H9 (cell line): Measurements from ENCODE around the gene PI16. TPM values are rescaled to one million over a fixed set of nuclear protein-coding genes. Genes with fewer than 3 reads are reported as not detected.
A peak's percentile ranks its signal among the peaks of the same experiment; 100 is the strongest.

ENCODE experiments used
- DNase-seq: peaks from one replicate; pipeline ENCODE4 v3.0.0-alpha.2; 2017
- H2AFZ ChIP-seq: one replicate; pipeline ENCODE4 v1.6.1; 2013; ENCODE audit warnings: mild to moderate bottlenecking, low read length, control low read depth, moderate library complexity
- H2AK5ac ChIP-seq: 2 replicates; pipeline ENCODE4 v1.6.1; 2013; ENCODE audit warnings: low read length, control low read depth, mixed read lengths; ENCODE audit not compliant: insufficient read length
- H2BK120ac ChIP-seq: one replicate; pipeline ENCODE4 v1.6.1; 2013; ENCODE audit warnings: low read depth, mild to moderate bottlenecking, low read length, control low read depth, inconsistent platforms; ENCODE audit not compliant: poor library complexity, severe bottlenecking
- H2BK12ac ChIP-seq: 2 replicates; pipeline ENCODE4 v1.6.1; 2013; ENCODE audit warnings: low read length, control low read depth, mixed read lengths, low read depth; ENCODE audit not compliant: insufficient read length
- H2BK15ac ChIP-seq: 2 replicates; pipeline ENCODE4 v1.6.1; 2013; ENCODE audit warnings: low read depth, low read length, control low read depth
- H2BK20ac ChIP-seq: one replicate; pipeline ENCODE4 v1.6.1; 2013; ENCODE audit warnings: low read depth, mild to moderate bottlenecking, low read length, control low read depth, inconsistent platforms; ENCODE audit not compliant: poor library complexity, severe bottlenecking
- H2BK5ac ChIP-seq: 2 replicates; pipeline ENCODE4 v1.6.1; 2013; ENCODE audit warnings: low read length, control low read depth, mixed read lengths; ENCODE audit not compliant: insufficient read length
- H3K14ac ChIP-seq: 2 replicates; pipeline ENCODE4 v1.6.1; 2013; ENCODE audit warnings: low read length, control low read depth; ENCODE audit not compliant: insufficient read depth
- H3K18ac ChIP-seq: 2 replicates; pipeline ENCODE4 v1.6.1; 2013; ENCODE audit warnings: low read depth, mild to moderate bottlenecking, mixed read lengths, low read length, control low read depth; ENCODE audit not compliant: insufficient read length
- H3K23ac ChIP-seq: 2 replicates; pipeline ENCODE4 v1.6.1; 2013; ENCODE audit warnings: low read length, control low read depth, mixed read lengths, low read depth; ENCODE audit not compliant: insufficient read length
- H3K23me2 ChIP-seq: 2 replicates; pipeline ENCODE4 v1.6.1; 2013; ENCODE audit warnings: low read depth, mild to moderate bottlenecking, mixed read lengths, low read length, control low read depth; ENCODE audit not compliant: insufficient read length, poor library complexity, severe bottlenecking
- H3K27ac ChIP-seq: 2 replicates; pipeline ENCODE4 v1.5.1; 2013; ENCODE audit warnings: low read length, control low read depth, mixed read lengths, low read depth; ENCODE audit not compliant: insufficient read length
- H3K27me3 ChIP-seq: 2 replicates; pipeline ENCODE4 v1.6.1; 2013; ENCODE audit warnings: low read length, control low read depth, inconsistent platforms; ENCODE audit not compliant: insufficient read depth
- H3K4ac ChIP-seq: 2 replicates; pipeline ENCODE4 v1.6.1; 2013; ENCODE audit warnings: low read depth, mild to moderate bottlenecking, control low read depth, inconsistent platforms, low read length, moderate library complexity
- H3K4me1 ChIP-seq: 2 replicates; pipeline ENCODE4 v1.6.1; 2013; ENCODE audit warnings: low read length, control low read depth, inconsistent platforms; ENCODE audit not compliant: insufficient read depth
- H3K4me2 ChIP-seq: 2 replicates; pipeline ENCODE4 v1.6.1; 2013; ENCODE audit warnings: low read length, control low read depth, mixed read lengths; ENCODE audit not compliant: insufficient read length, insufficient read depth
- H3K56ac ChIP-seq: 2 replicates; pipeline ENCODE4 v1.6.1; 2013; ENCODE audit warnings: low read depth, mild to moderate bottlenecking, mixed read lengths, low read length, control low read depth; ENCODE audit not compliant: insufficient read length
- H3K79me1 ChIP-seq: 2 replicates; pipeline ENCODE4 v1.6.1; 2013; ENCODE audit warnings: low read depth, mild to moderate bottlenecking, moderate library complexity, low read length, control low read depth, inconsistent platforms; ENCODE audit not compliant: insufficient read depth, poor library complexity, severe bottlenecking
- H3K79me2 ChIP-seq: 2 replicates; pipeline ENCODE4 v1.6.1; 2013; ENCODE audit warnings: low read length, control low read depth, inconsistent platforms; ENCODE audit not compliant: insufficient read depth
- H3K9ac ChIP-seq: 2 replicates; pipeline ENCODE4 v1.6.1; 2013; ENCODE audit warnings: low read length, control low read depth, mixed read lengths; ENCODE audit not compliant: insufficient read length; ENCODE audit errors: extremely low read depth
- H3K9me3 ChIP-seq: one replicate; pipeline ENCODE4 v1.6.1; 2013; ENCODE audit warnings: low read depth, low read length, inconsistent platforms; ENCODE audit not compliant: control insufficient read depth
- H3T11ph ChIP-seq: one replicate; pipeline ENCODE4 v1.6.1; 2013; ENCODE audit warnings: mild to moderate bottlenecking, low read length, control low read depth, inconsistent platforms
- H4K20me1 ChIP-seq: one replicate; pipeline ENCODE4 v1.6.1; 2013; ENCODE audit not compliant: control insufficient read depth, insufficient read length, insufficient read depth
- H4K5ac ChIP-seq: 2 replicates; pipeline ENCODE4 v1.6.1; 2013; ENCODE audit warnings: low read depth, mild to moderate bottlenecking, mixed read lengths, low read length, control low read depth; ENCODE audit not compliant: insufficient read length
- H4K8ac ChIP-seq: replicated peaks from 2 replicates; pipeline ENCODE4 v1.6.1; 2013; ENCODE audit warnings: low read length, control low read depth, mixed read lengths, low read depth; ENCODE audit not compliant: insufficient read length
- H4K91ac ChIP-seq: 2 replicates; pipeline ENCODE4 v1.6.1; 2013; ENCODE audit warnings: low read depth, mild to moderate bottlenecking, moderate library complexity, mixed read lengths, low read length, control low read depth; ENCODE audit not compliant: insufficient read length
- H3K27ac Mint-ChIP-seq, 3 experiments: 2 replicates in 2 of 3; 3 replicates in 1 of 3; pipeline ENCODE4 v1.8.0; 2020 to 2021; ENCODE audit warnings: mixed read lengths in 3 of 3, mild to moderate bottlenecking in 1 of 3, moderate library complexity in 1 of 3
- H3K27me3 Mint-ChIP-seq: 2 replicates; pipeline ENCODE4 v1.8.0; 2021; ENCODE audit warnings: low read depth, mild to moderate bottlenecking, moderate library complexity, mixed read lengths
- H3K36me3 Mint-ChIP-seq, 3 experiments: 2 replicates in 2 of 3; 3 replicates in 1 of 3; pipeline ENCODE4 v1.8.0; 2020 to 2021; ENCODE audit warnings: low read depth in 3 of 3, mixed read lengths in 3 of 3; ENCODE audit not compliant: insufficient read depth in 1 of 3
- H3K4me1 Mint-ChIP-seq, 2 experiments: 2 replicates each; pipeline ENCODE4 v1.8.0; 2020; ENCODE audit warnings: mixed read lengths in 2 of 2
- H3K4me3 Mint-ChIP-seq, 2 experiments: 2 replicates in 1 of 2; 3 replicates in 1 of 2; pipeline ENCODE4 v1.8.0; 2020 to 2021; ENCODE audit warnings: mild to moderate bottlenecking in 2 of 2, mixed read lengths in 2 of 2, moderate library complexity in 1 of 2
- H3K9me3 Mint-ChIP-seq, 2 experiments: 2 replicates in 1 of 2; 3 replicates in 1 of 2; pipeline ENCODE4 v1.8.0; 2020; ENCODE audit warnings: mild to moderate bottlenecking in 2 of 2, mixed read lengths in 2 of 2, moderate library complexity in 1 of 2
- WGBS: extraction: QIAGEN DNeasy Blood & Tissue Kit; methylation state at CpG from one replicate; pipeline ENCODE4 v1.1.7; 2013; ENCODE audit warnings: missing lambda C conversion rate, low lambda C conversion rate, mixed read lengths; ENCODE audit not compliant: insufficient read length; ENCODE audit errors: extremely low coverage; 5-methylcytosine and 5-hydroxymethylcytosine counted together
- total RNA-seq: library from RNA; stranded (reverse); gene quantifications from 2 replicates; pipeline ENCODE4 v1.2.1, GENCODE V29; 2021
- TF ChIP-seq, protein P1 (sequence below): fragments of 200-600 bp; sonication (generic); conservative IDR thresholded peaks from 3 replicates; pipeline ENCODE4 v1.8.0; 2021; ENCODE audit warnings: antibody characterized with exemption, mild to moderate bottlenecking

PI16 gene
- total RNA-seq, 1 experiment from 2014 or later: not detected

DNA sequence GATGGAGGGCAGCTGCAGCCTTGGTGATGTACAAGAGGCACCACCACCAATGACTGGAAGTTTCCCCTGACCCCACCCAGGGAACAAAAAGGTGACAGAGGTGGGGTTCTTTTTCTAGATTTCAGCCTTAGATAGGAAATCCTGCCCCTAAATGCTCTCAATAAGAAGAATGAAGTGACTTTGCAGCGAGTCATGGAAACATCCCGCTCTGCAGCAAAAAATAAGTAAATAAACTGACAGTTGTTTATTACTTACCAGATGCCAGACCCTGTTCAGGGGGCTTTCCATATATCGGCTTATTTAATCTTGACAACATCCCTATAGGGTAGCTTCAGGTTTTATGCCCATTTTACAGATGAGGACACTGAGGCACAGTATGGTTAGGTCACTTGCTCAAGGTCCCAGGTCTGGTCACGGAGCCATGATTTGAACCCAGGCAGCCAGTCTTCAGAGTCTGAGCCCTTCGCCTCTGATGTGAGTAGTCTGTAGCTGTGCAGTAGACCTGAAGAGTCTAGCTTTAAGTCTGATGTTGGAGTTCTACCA is 49.6 kb upstream of the PI16 start:
- H2AK5ac ChIP-seq: no peak overlapping the region
- H3K14ac ChIP-seq: no peak overlapping the region
- no peaks in the 10 kb centered on the region for H3K79me1 ChIP-seq
- peak overlapping the region; percentile 32 for H2BK20ac ChIP-seq
- H3K4me1 ChIP-seq: peaks cover 2% of the 10 kb centered on the region; the same call in 1 of the 2 replicates
- no peak overlapping the region for H3K18ac ChIP-seq
- Mint-ChIP-seq H3K4me3 (no peak overlapping the region), H3K27me3 (no peaks in the 10 kb centered on the region), H3K36me3 (peaks cover 0 to 6% (median 4%) of the 10 kb centered on the region in 3 experiments; a peak in 2 of 7 replicates), H3K27ac (no peak overlapping the region), H3K9me3 (no peaks in the 10 kb centered on the region), H3K4me1 (peaks cover 0 to 6% of the 10 kb centered on the region in 2 experiments; a peak in 2 of 4 replicates)
- no peak overlapping the region for H3K56ac ChIP-seq
- no peak overlapping the region for H2AFZ ChIP-seq
- no peak overlapping the region for H4K91ac ChIP-seq
- H3K4me2 ChIP-seq: no peak overlapping the region
- no peak overlapping the region for H3T11ph ChIP-seq
- no peak overlapping the region for H4K8ac ChIP-seq
- no peak overlapping the region for H2BK15ac ChIP-seq
- no peak overlapping the region for H2BK120ac ChIP-seq
- TF ChIP-seq, protein P1, sequence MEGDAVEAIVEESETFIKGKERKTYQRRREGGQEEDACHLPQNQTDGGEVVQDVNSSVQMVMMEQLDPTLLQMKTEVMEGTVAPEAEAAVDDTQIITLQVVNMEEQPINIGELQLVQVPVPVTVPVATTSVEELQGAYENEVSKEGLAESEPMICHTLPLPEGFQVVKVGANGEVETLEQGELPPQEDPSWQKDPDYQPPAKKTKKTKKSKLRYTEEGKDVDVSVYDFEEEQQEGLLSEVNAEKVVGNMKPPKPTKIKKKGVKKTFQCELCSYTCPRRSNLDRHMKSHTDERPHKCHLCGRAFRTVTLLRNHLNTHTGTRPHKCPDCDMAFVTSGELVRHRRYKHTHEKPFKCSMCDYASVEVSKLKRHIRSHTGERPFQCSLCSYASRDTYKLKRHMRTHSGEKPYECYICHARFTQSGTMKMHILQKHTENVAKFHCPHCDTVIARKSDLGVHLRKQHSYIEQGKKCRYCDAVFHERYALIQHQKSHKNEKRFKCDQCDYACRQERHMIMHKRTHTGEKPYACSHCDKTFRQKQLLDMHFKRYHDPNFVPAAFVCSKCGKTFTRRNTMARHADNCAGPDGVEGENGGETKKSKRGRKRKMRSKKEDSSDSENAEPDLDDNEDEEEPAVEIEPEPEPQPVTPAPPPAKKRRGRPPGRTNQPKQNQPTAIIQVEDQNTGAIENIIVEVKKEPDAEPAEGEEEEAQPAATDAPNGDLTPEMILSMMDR: no peak
- no peak for DNase-seq
- no peaks in the 10 kb centered on the region for H3K79me2 ChIP-seq
- H3K9ac ChIP-seq: no peak overlapping the region
- H3K23me2 ChIP-seq: no peaks in the 10 kb centered on the region
- no peaks in the 10 kb centered on the region for H3K27me3 ChIP-seq
- no peak overlapping the region for H3K4ac ChIP-seq
- no peak overlapping the region for H4K5ac ChIP-seq
- H3K23ac ChIP-seq: no peak overlapping the region
- H2BK5ac ChIP-seq: no peak overlapping the region
- no CpG with 5 or more reads among the region's 5 CpGs for WGBS
- H4K20me1 ChIP-seq: no peaks in the 10 kb centered on the region
- no peak overlapping the region for H2BK12ac ChIP-seq
- H3K9me3 ChIP-seq: no peaks in the 10 kb centered on the region
- no peak overlapping the region for H3K27ac ChIP-seq
